CD4-positive, alpha-beta memory T cell (primary cell): Measurements from ENCODE around the gene OLA1. TPM values are rescaled to one million over a fixed set of nuclear protein-coding genes. Genes with fewer than 3 reads are reported as not detected.
A peak's percentile ranks its signal among the peaks of the same experiment; 100 is the strongest.

ENCODE experiments used
- CTCF ChIA-PET: fragments of 350-600 bp; sonication (Branson Sonifier 250); formaldehyde crosslinking; loops from one replicate; lab custom pipeline; 2021; ENCODE audit warnings: inconsistent platforms; ENCODE audit not compliant: partially characterized antibody; lab: Charles Lee
- POLR2A ChIA-PET: fragments of 350-600 bp; sonication (Branson Sonifier 250); formaldehyde crosslinking; loops from one replicate; lab custom pipeline; 2021; ENCODE audit not compliant: partially characterized antibody; lab: Charles Lee
- DNase-seq, 5 donors: peaks; one replicate each; pipeline versions ENCODE4 v3.0.0 to v3.0.0-alpha.2; 2020 to 2022; ENCODE audit warnings: mixed read lengths in 1 of 5
- H3K27ac ChIP-seq: one replicate; pipeline ENCODE4 v1.7.0; 2013; ENCODE audit warnings: low read depth, low read length
- H3K27me3 ChIP-seq: 2 replicates; pipeline ENCODE4 v1.7.0; 2013; ENCODE audit warnings: mild to moderate bottlenecking, low read length, moderate library complexity; ENCODE audit not compliant: insufficient read depth
- H3K36me3 ChIP-seq: 2 replicates; pipeline ENCODE4 v1.7.0; 2013; ENCODE audit warnings: mild to moderate bottlenecking, low read length, moderate library complexity; ENCODE audit not compliant: insufficient read depth
- H3K4me1 ChIP-seq: 2 replicates; pipeline ENCODE4 v1.7.0; 2013; ENCODE audit warnings: mild to moderate bottlenecking, low read length, moderate library complexity; ENCODE audit not compliant: insufficient read depth
- H3K4me3 ChIP-seq, 2 donors: one replicate each; pipeline ENCODE4 v1.7.0; 2013; ENCODE audit warnings: low read length in 2 of 2, mild to moderate bottlenecking in 1 of 2
- H3K9me3 ChIP-seq, 2 donors: one replicate each; pipeline ENCODE4 v1.7.0; 2013; ENCODE audit warnings: low read length in 2 of 2, control low read depth in 1 of 2; ENCODE audit not compliant: control insufficient read depth in 1 of 2
- H3K27ac Mint-ChIP-seq, 7 donors: one replicate each; pipeline ENCODE4 v1.8.0; 2020 to 2021; ENCODE audit warnings: mixed read lengths in 7 of 7, mild to moderate bottlenecking in 6 of 7, inconsistent platforms in 3 of 7, moderate library complexity in 3 of 7
- H3K27me3 Mint-ChIP-seq, 2 donors: one replicate each; pipeline ENCODE4 v1.8.0; 2020 to 2021; ENCODE audit warnings: mixed read lengths in 2 of 2
- H3K36me3 Mint-ChIP-seq, 2 donors: one replicate each; pipeline ENCODE4 v1.8.0; 2020 to 2021; ENCODE audit warnings: mixed read lengths in 2 of 2, inconsistent platforms in 1 of 2, mild to moderate bottlenecking in 1 of 2
- H3K4me1 Mint-ChIP-seq, 4 donors: one replicate each; pipeline ENCODE4 v1.8.0; 2020 to 2021; ENCODE audit warnings: mixed read lengths in 4 of 4, mild to moderate bottlenecking in 1 of 4
- H3K4me3 Mint-ChIP-seq, 8 donors: one replicate each; pipeline ENCODE4 v1.8.0; 2020 to 2021; ENCODE audit warnings: mixed read lengths in 8 of 8, mild to moderate bottlenecking in 7 of 8, moderate library complexity in 6 of 8, inconsistent platforms in 3 of 8
- H3K9me3 Mint-ChIP-seq, 8 donors: one replicate each; pipeline ENCODE4 v1.8.0; 2020 to 2021; ENCODE audit warnings: mixed read lengths in 8 of 8, mild to moderate bottlenecking in 5 of 8, inconsistent platforms in 3 of 8, moderate library complexity in 1 of 8
- intact Hi-C: fragments of 100-400 bp; cut with micrococcal nuclease; formaldehyde crosslinking; loops from one replicate; pipeline ENCODE4 v1.15.1; 2023
- polyA plus RNA-seq, 2 donors: library from polyadenylated mRNA; unstranded; fragments of 300-500 nt; fragmentation: Illumina TruSeq; gene quantifications; one replicate each; pipeline ENCODE4 v1.2.3, GENCODE V29; 2021
- total RNA-seq, 2 experiments: library from RNA; stranded (reverse); gene quantifications; one replicate each; pipeline ENCODE4 v1.2.3, GENCODE V29; 2021

The OLA1 gene
- total and polyA plus RNA-seq, 4 experiments from 2014 or later: 31.1 to 77.1 (median 43.9) TPM

DNA sequence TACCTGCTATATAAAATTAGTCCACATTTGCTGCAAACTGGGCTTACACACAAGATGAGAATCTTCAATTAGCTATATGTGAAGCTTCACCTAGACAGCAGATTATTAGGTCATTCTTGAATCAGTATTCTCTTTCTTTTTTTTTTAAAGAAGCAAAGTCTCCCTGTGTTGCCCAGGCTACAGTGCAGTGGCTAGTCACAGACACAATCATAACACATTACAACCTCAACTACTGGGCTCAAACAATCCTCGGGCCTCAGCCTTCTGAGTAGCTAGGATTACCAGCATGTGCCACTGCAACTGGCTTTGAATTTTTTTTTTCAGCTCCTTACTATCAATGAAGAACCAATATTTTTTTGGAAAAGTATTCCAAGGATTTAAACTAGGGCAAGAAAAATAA lies 30.5 kb downstream of the OLA1 start:
- H3K9me3 Mint-ChIP-seq: no peaks in the 10 kb centered on the region
- H3K27me3 Mint-ChIP-seq: no peaks in the 10 kb centered on the region
- Histone ChIP-seq H3K9me3 (no peaks in the 10 kb centered on the region), H3K4me1 (no peaks in the 10 kb centered on the region), H3K27me3 (no peaks in the 10 kb centered on the region), H3K36me3 (no peaks in the 10 kb centered on the region), H3K4me3 (no peak overlapping the region), H3K27ac (no peak overlapping the region)
- intact Hi-C loops: no loop called here
- H3K36me3 Mint-ChIP-seq: peaks cover 6 to 9% of the 10 kb centered on the region in 2 donors
- DNase-seq: no peak
- ChIA-PET CTCF (interaction anchor here (1.2 kb wide), 2 partner anchors 9 to 124 kb away, joined by 3 read pairs; no protein-coding TSS in a partner anchor), POLR2A (no interaction called here)
- H3K4me1 Mint-ChIP-seq: peaks cover 0 to 5% (median 2%) of the 10 kb centered on the region in 4 donors
- H3K27ac Mint-ChIP-seq: no peak overlapping the region
- no peak overlapping the region for H3K4me3 Mint-ChIP-seq

- Mint-ChIP-seq H3K4me3 (no peak overlapping the region), H3K27me3 (no peaks in the 10 kb centered on the region), H3K4me1 (peaks cover 0 to 4% (median under 1%) of the 10 kb centered on the region in 4 donors), H3K36me3 (peaks cover 0 to 4% of the 10 kb centered on the region in 2 donors), H3K9me3 (no peaks in the 10 kb centered on the region), H3K27ac (no peak overlapping the region)
- no peak for DNase-seq
- Histone ChIP-seq H3K36me3 (no peaks in the 10 kb centered on the region), H3K9me3 (no peaks in the 10 kb centered on the region), H3K4me3 (no peak overlapping the region), H3K4me1 (no peaks in the 10 kb centered on the region), H3K27me3 (no peaks in the 10 kb centered on the region), H3K27ac (no peak overlapping the region)
- CTCF ChIA-PET: no interaction called here
- intact Hi-C loops: no loop called here
- POLR2A ChIA-PET: no interaction called here
Measured at GRCh38 chr2:174211954-174212353, 36.4 kb downstream of the OLA1 start.

- Mint-ChIP-seq H3K4me1 (peaks cover 0 to 5% (median 3%) of the 10 kb centered on the region in 4 donors), H3K4me3 (no peak overlapping the region), H3K36me3 (peaks cover 0 to 9% of the 10 kb centered on the region in 2 donors), H3K27me3 (no peaks in the 10 kb centered on the region), H3K9me3 (no peaks in the 10 kb centered on the region), H3K27ac (peak overlapping the region in 1 of 7 donors; percentile 2)
- no peak overlapping the region for H3K4me3 ChIP-seq
- DNase-seq: no peak
- H3K36me3 ChIP-seq: no peaks in the 10 kb centered on the region
- intact Hi-C loops: no loop called here
- no peaks in the 10 kb centered on the region for H3K9me3 ChIP-seq
- H3K4me1 ChIP-seq: no peaks in the 10 kb centered on the region
- H3K27ac ChIP-seq: no peak overlapping the region
- POLR2A ChIA-PET: no interaction called here
- CTCF ChIA-PET: no interaction called here
- H3K27me3 ChIP-seq: no peaks in the 10 kb centered on the region
Measured at GRCh38 chr2:174210862-174211261, 37.5 kb downstream of the OLA1 start.

DNA sequence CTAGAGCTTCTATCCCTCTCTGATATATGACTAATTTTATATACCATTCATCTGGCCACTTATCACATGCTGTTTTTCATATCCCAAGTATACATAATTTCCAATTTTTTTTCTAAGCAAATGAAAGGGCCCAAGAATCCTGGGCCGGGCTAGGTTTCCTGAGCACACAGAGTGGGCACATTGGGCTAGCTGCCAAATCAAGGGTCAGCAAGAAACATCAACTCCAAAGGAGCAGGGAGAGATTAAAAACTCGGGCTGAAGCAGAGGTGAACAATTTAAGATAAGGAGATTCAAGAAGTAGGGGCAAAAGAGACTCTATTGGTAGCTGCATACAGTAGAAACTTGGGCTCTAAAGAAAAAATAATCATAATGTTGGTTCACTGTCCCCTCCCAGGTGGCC lies 39.0 kb downstream of the OLA1 start:
- peaks cover 0 to 17% of the 10 kb centered on the region in 2 donors for H3K36me3 Mint-ChIP-seq
- Histone ChIP-seq H3K36me3 (no peaks in the 10 kb centered on the region), H3K4me3 (no peak overlapping the region), H3K9me3 (no peaks in the 10 kb centered on the region), H3K27me3 (no peaks in the 10 kb centered on the region), H3K4me1 (no peaks in the 10 kb centered on the region), H3K27ac (no peak overlapping the region)
- H3K4me1 Mint-ChIP-seq: peaks cover 0 to 5% (median 3%) of the 10 kb centered on the region in 4 donors
- no peak overlapping the region for H3K4me3 Mint-ChIP-seq
- H3K27ac Mint-ChIP-seq: no peak overlapping the region
- no peaks in the 10 kb centered on the region for H3K27me3 Mint-ChIP-seq
- ChIA-PET POLR2A (no interaction called here), CTCF (interaction anchor here (1.2 kb wide), 1 partner anchor 8 kb away, joined by 3 read pairs; no protein-coding TSS in a partner anchor)
- DNase-seq: no peak
- intact Hi-C loops: no loop called here
- H3K9me3 Mint-ChIP-seq: no peaks in the 10 kb centered on the region

GRCh38 chr2:174208026-174208425 lies 40.3 kb downstream of the OLA1 start:
- H3K4me1 Mint-ChIP-seq: peaks cover 0 to 5% (median 3%) of the 10 kb centered on the region in 4 donors
- Histone ChIP-seq H3K4me3 (no peak overlapping the region), H3K27me3 (no peaks in the 10 kb centered on the region), H3K36me3 (no peaks in the 10 kb centered on the region), H3K4me1 (no peaks in the 10 kb centered on the region), H3K27ac (no peak overlapping the region), H3K9me3 (no peaks in the 10 kb centered on the region)
- H3K27ac Mint-ChIP-seq: peak overlapping the region in 1 of 7 donors; percentile 29
- peaks cover 0 to 17% of the 10 kb centered on the region in 2 donors for H3K36me3 Mint-ChIP-seq
- no peak for DNase-seq
- no peaks in the 10 kb centered on the region for H3K27me3 Mint-ChIP-seq
- ChIA-PET POLR2A (no interaction called here), CTCF (interaction anchor here (1.2 kb wide), 1 partner anchor 9 kb away, joined by 3 read pairs; no protein-coding TSS in a partner anchor)
- intact Hi-C loops: no loop called here
- no peaks in the 10 kb centered on the region for H3K9me3 Mint-ChIP-seq
- H3K4me3 Mint-ChIP-seq: no peak overlapping the region

GRCh38 chr2:174205562-174205961 lies 42.8 kb downstream of the OLA1 start:
- Mint-ChIP-seq H3K4me1 (peaks cover 0 to 5% (median 4%) of the 10 kb centered on the region in 4 donors), H3K27me3 (no peaks in the 10 kb centered on the region), H3K36me3 (peaks cover 0 to 24% of the 10 kb centered on the region in 2 donors), H3K9me3 (no peaks in the 10 kb centered on the region), H3K27ac (peak overlapping the region in 1 of 7 donors; percentile 2), H3K4me3 (no peak overlapping the region)
- Histone ChIP-seq H3K4me3 (no peak overlapping the region), H3K27ac (no peak overlapping the region), H3K27me3 (no peaks in the 10 kb centered on the region), H3K9me3 (no peaks in the 10 kb centered on the region), H3K36me3 (no peaks in the 10 kb centered on the region), H3K4me1 (no peaks in the 10 kb centered on the region)
- ChIA-PET POLR2A (interaction anchor here (1.1 kb wide), 1 partner anchor 9 kb away, joined by 3 read pairs; no protein-coding TSS in a partner anchor), CTCF (no interaction called here)
- intact Hi-C loops: no loop called here
- no peak for DNase-seq

GRCh38 chr2:174202188-174202587 lies 46.1 kb downstream of the OLA1 start:
- peaks cover 0 to 20% of the 10 kb centered on the region in 2 donors for H3K36me3 Mint-ChIP-seq
- Histone ChIP-seq H3K4me3 (no peak overlapping the region), H3K4me1 (no peaks in the 10 kb centered on the region), H3K27ac (no peak overlapping the region), H3K9me3 (no peaks in the 10 kb centered on the region), H3K27me3 (no peaks in the 10 kb centered on the region), H3K36me3 (no peaks in the 10 kb centered on the region)
- POLR2A ChIA-PET: no interaction called here
- H3K27ac Mint-ChIP-seq: no peak overlapping the region
- H3K9me3 Mint-ChIP-seq: no peaks in the 10 kb centered on the region
- H3K27me3 Mint-ChIP-seq: no peaks in the 10 kb centered on the region
- DNase-seq: no peak
- CTCF ChIA-PET: no interaction called here
- no peak overlapping the region for H3K4me3 Mint-ChIP-seq
- intact Hi-C loops: no loop called here
- H3K4me1 Mint-ChIP-seq: peaks cover 0 to 5% (median 3%) of the 10 kb centered on the region in 4 donors
